ENCODE results near the gene HS6ST3.

- TF ChIP-seq ZNF384 (IDR thresholded peaks at IDR 0.05) (no peak), SP1 (IDR thresholded peaks at IDR 0.05) (no peak), BHLHE40 (IDR thresholded peaks at IDR 0.05; ENCODE audit: borderline replicate concordance) (no peak), ELF4 (IDR thresholded peaks at IDR 0.05) (no peak), FOXA1 (IDR thresholded peaks at IDR 0.05) (no peak), SUZ12 (IDR thresholded peaks at IDR 0.05) (no peak), L3MBTL2 (conservative IDR thresholded peaks at IDR 0.05) (no peak), TARDBP (IDR thresholded peaks at IDR 0.05) (no peak), LEF1 (IDR thresholded peaks at IDR 0.05; ENCODE audit: borderline replicate concordance) (no peak), FOXK2 (IDR thresholded peaks at IDR 0.05) (no peak), FOXM1 (IDR thresholded peaks at IDR 0.05; ENCODE audit: borderline replicate concordance) (no peak), ARNT (IDR thresholded peaks at IDR 0.05) (no peak)
Observed at GRCh38 chr13:96636001-96636709, 546.2 kb downstream of the HS6ST3 start.

Data from HEK293T (cell line).